Stimulated activated CD8-positive, alpha-beta memory T cell treated with anti-CD3 and anti-CD28 coated beads, Interleukin-15, amount 100 ng/mL, for 48 hours (primary cell): ENCODE measurements around the gene ZNF318.
A peak's percentile ranks its signal among the peaks of the same experiment; 100 is the strongest.
"Not testable (repeated sequence)": the region's sequence is repeated elsewhere in the genome, so short reads cannot be mapped to it uniquely, and the experiment has no call there.

Experiments used
- DNase-seq, 2 donors: peaks; one replicate each; pipeline ENCODE4 v3.0.0-alpha.2; 2020; ENCODE audit warnings: low read depth in 2 of 2

ZNF318 gene

DNA sequence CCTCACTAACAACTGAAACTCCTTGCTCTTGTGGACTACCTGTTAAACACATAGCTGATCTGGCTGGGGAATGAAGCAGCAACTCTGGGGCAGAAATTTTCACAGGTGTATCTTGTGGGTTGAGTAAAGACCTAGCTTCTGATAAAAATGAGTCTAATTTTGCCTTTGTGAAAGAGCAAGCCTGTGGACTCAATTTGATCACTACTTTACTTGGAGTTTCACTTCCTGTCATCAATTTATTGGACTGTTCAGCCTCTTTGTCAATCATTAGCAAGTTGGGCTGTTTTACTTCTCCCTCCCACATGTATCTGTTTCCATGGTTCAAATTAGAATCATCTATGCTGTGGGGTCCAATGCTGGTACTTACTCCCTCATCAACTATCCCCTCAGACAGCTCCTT is 31.2 kb downstream of the ZNF318 start:
- DNase-seq, result no peak

- DNase-seq, result no peak
These were observed 33.1 kb downstream of the ZNF318 start for GRCh38 chr6:43336382-43336781.

DNA sequence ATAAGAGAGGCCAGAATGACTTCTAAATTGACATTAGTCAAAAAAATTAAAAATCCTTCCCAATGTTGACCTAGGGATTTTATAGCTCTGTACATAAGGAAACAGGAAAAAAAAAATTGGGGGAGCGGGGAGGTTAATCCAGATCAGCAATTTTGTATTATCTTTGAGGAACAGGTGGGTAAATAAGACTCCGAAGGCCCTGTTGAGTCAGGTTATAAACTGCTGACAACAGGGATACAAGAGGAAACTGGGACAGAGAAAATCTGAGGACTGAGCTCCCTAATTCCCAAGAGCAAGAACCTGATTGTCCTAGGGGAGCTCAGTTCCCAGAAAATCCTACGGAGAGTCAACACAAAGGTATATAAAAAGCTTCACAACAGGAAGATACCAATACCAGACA is 34.0 kb downstream of the ZNF318 start:
- no peak for DNase-seq

GRCh38 chr6:43334466-43335095 is 34.9 kb downstream of the ZNF318 start:
- DNase-seq, result no peak

GRCh38 chr6:43331891-43332290 is 37.6 kb downstream of the ZNF318 start:
- DNase-seq, result no peak

GRCh38 chr6:43331470-43331869 is 38.0 kb downstream of the ZNF318 start:
- DNase-seq, result no peak

GRCh38 chr6:43328528-43328927 is 40.9 kb downstream of the ZNF318 start:
- DNase-seq, result no peak

DNA sequence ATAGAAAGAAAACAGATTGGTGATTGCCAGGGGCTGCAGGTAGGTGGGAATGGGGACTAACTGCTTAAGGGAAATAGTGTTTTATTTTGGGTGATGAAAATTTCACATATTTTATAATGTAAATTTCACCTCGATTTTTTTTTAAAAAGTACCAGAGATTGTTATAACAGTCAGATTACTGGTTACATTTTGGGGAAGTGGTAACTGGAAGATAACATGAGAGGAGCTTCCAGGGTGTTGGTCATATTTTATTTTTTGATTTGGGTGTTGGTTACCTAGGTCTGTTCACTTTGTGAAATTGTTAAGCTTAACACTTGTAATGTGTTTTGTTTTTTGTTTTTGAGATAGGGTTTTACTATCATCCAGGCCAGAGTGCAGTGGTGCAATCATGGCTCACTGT is 43.6 kb downstream of the ZNF318 start:
- DNase-seq, result no peak

- no peak for DNase-seq
These were observed 51.4 kb downstream of the ZNF318 start for GRCh38 chr6:43318011-43318410.

DNA sequence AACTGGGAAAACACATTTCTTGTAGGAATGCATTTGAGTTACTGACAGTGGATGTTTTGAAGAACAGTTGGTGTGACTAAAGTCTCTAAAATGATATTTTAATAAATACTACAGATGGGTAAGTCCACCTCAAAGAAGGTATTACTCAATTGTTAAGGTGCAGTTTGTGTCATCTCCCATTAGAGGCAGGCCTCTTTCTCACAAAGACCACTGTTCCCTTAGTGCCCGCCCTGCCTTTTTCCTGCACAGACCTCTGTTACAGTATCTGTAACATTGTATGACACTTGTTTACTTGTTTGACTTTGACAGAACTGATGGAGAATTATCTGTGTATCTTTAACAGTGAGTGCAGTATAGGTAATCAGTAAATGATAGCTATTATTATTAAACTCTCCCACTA is 55.6 kb downstream of the ZNF318 start:
- no peak for DNase-seq

- DNase-seq, result no peak
These were observed 57.8 kb downstream of the ZNF318 start for GRCh38 chr6:43311666-43312065.

DNA sequence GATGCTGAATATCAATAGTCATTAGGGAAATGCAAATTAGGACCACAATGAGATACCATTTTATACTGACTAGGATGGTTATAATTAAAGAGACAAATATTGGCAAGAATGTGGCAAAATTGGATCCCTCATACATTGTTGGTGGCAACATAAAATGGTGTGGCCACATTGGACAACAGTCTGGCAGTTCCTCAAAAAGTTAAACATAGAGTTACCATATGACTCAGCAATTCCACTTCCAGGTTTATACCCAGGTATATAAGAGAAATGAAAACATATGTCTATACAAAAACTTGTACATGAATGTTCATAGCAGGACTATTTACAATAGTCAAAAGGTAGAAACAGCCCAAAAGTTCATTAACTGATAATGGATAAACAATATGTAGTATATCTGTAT is 58.8 kb downstream of the ZNF318 start:
- no peak for DNase-seq

DNA sequence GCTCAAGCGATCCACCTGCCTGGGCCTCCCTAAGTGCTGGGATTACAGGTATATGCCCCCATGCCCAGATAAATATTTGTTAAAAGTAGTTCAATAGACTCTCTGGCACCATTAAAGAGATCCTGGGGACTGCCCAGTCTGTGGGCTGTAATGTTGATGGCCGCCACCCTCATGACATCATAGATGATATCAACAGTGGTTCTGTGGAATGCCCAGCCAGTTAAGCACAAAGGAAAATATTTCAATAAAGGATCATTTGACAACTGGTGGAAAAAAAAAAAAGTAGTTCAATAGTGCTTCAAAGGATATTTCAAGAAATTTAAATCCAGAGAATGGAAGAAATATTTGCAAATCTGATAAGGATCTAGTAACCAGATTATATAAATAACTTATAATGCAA is 59.3 kb downstream of the ZNF318 start:
- DNase-seq, result no peak

DNA sequence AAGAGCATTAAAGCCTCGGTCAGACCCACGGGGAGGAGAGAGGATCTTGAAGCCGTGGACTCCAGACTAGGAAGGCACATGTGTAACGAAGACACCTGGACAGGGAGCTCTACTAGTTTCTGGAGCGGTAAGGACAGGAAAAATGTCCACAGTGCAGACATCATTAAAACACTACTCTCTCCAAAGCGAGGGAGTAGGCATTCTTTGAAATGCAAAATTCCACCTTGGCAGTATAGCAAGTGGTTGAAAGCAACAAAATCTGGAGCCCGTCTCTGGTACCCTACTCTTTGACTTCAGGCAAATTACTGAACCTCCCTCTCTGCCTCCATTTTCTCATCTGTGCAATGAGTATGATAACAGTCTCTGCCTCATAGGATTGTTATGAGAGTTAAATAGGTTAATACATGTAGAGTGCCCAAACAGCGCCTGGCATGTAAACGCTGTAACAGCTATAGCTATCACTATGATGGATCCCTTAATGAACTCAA is 60.4 kb downstream of the ZNF318 start:
- no peak for DNase-seq

GRCh38 chr6:43308101-43308989 is 61.1 kb downstream of the ZNF318 start, which contains the start of gene CRIP3:
TSS of gene CRIP3 (minus strand) at chr6:43308826. CDS start at chr6:43308792, 34 bp downstream.
- peak; percentile 14 to 21 for DNase-seq

DNA sequence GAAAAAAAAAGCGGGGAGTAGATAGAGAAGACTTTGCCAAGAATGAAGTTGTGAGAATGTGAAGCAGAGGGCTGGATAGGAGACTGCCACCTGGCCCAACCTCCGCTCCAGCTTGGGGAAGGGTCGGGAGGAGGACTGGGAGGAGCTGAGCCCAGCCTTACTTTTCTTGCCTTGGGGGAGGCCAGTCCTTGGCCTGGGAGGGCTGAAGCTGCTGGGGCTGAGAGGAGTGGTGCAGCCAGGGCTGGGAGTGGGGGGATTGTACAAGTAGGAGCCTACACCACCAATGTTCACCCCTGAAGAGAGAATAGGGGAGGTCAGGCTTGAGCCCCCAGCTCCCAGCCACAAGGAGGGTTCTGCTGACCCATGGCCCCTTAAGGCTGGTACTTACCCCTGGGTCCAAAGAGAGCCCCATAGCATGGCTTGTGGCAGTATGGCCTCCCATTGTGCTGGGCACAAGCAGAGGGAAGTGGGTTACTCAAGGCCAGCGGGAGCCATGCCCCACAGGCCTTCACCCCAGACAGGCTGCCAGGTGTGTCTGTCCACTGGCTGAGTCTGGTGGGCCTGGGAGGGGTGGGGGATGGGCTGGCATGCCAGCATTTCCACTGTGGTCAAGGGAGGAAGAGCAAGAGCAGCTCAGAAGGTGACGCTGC is 61.9 kb downstream of the ZNF318 start:
- DNase-seq, result no peak

DNA sequence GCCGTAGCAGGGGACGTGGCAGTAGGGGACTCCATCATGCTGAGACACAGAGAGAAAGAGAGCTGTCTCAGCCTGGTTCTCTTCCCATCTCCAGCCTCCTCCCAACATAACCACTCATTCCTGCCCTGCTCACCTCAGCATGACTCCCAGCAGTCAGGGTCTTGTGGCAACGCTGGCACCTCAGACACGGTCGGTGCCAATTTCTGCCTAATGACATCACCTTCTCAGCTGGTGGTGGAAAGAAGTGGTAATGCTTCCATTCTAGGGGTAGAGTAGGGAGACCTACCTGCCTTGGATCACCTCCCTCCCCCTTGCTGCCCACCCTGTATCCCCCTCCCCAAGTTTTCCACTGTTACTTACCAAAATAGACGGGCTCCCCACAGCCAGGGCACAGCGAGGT is 63.4 kb downstream of the ZNF318 start:
- no peak for DNase-seq

- no peak for DNase-seq
These were observed 64.6 kb downstream of the ZNF318 start for GRCh38 chr6:43304882-43305281.

GRCh38 chr6:43304361-43304760 is 65.1 kb downstream of the ZNF318 start:
- DNase-seq, result no peak

DNA sequence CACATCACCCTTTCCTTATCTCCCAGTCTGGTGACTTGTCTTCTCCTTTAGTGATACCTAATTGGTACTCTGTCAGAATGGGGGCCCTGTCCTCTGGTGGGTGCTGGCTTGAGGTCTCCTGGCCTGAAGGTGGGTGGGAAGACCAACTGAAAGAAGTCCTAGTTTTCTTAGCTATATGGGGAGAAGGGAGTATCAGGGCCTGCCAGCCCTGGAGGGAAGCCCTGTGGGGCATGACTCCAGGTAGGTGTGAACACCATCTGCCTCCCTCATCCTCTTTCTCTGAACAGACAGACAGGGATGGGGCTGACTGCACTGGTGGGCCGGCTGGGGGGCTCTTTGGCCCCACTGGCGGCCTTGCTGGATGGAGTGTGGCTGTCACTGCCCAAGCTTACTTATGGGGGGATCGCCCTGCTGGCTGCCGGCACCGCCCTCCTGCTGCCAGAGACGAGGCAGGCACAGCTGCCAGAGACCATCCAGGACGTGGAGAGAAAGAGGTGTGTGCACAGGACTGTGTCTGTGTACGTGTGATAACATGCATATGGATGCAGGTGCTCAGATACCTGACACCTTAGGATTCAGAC is 65.6 kb downstream of the ZNF318 start:
- DNase-seq, result no peak

DNA sequence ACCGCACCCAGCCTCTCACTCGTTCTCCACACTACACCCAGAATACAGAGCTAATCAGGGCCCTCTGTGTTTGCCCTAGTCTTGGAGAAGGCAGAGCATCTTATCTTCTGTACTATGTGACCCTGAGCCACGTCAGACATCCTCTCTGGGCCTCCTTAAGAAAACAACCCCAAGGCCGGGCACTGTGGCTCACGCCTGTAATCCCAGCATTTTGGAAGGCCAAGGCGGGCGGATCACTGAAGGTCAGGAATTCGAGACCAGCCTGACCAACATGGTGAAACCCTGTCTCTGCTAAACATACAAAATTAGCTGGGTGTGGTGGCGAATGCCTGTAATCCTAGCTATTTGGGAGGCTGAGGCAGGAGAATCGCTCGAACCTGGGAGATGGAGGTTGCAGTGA is 66.4 kb downstream of the ZNF318 start:
- DNase-seq, result not testable (repeated sequence)

DNA sequence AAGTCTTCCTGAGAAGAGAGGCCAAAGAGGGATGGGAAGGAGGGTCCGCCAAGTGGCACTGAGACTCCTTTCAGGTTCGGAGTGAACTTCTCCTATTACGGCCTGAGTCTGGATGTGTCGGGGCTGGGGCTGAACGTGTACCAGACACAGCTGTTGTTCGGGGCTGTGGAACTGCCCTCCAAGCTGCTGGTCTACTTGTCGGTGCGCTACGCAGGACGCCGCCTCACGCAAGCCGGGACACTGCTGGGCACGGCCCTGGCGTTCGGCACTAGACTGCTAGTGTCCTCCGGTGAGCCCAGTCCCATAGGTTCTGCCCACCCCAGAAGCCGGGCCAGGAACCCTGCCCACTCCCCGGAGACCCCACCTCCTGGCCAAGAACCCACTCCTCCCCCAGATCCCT is 67.3 kb downstream of the ZNF318 start:
- no peak for DNase-seq
